ENCODE data around the gene NUDT4.
"Not testable (repeated sequence)": the region's sequence is repeated elsewhere in the genome, so short reads cannot be mapped to it uniquely, and the experiment has no call there.

DNA sequence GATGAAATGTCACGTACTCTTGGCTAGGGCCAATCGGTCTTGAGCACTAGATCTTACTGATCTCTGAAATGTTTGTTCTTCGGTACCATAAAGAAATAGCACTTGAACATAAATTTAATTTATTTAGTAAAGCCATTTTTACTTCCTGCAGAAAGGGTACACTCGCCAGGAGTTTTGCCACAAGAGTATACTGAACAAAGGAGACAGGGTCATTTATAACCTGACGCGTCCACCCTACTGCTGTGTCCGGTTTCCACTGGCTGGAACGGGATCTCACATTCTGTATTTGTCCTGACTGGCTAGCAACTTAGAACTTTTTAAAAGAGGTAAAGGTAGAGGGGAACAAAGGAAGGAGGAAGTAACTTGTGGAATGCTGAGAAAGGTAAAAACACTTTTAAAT is 34.7 kb downstream of the NUDT4 start:
- not testable (repeated sequence) for TF ChIP-seq ARID3A (IDR thresholded peaks at IDR 0.05; ENCODE audit: low read depth, low read length); PAX8 (CRISPR knock-in tag; IDR thresholded peaks at IDR 0.05; ENCODE audit: borderline replicate concordance); IKZF4 (CRISPR knock-in tag; IDR thresholded peaks at IDR 0.05; ENCODE audit: borderline replicate concordance, low read depth, not compliant biosample characterization); NFRKB (IDR thresholded peaks at IDR 0.05)
- TF ChIP-seq, protein P1, sequence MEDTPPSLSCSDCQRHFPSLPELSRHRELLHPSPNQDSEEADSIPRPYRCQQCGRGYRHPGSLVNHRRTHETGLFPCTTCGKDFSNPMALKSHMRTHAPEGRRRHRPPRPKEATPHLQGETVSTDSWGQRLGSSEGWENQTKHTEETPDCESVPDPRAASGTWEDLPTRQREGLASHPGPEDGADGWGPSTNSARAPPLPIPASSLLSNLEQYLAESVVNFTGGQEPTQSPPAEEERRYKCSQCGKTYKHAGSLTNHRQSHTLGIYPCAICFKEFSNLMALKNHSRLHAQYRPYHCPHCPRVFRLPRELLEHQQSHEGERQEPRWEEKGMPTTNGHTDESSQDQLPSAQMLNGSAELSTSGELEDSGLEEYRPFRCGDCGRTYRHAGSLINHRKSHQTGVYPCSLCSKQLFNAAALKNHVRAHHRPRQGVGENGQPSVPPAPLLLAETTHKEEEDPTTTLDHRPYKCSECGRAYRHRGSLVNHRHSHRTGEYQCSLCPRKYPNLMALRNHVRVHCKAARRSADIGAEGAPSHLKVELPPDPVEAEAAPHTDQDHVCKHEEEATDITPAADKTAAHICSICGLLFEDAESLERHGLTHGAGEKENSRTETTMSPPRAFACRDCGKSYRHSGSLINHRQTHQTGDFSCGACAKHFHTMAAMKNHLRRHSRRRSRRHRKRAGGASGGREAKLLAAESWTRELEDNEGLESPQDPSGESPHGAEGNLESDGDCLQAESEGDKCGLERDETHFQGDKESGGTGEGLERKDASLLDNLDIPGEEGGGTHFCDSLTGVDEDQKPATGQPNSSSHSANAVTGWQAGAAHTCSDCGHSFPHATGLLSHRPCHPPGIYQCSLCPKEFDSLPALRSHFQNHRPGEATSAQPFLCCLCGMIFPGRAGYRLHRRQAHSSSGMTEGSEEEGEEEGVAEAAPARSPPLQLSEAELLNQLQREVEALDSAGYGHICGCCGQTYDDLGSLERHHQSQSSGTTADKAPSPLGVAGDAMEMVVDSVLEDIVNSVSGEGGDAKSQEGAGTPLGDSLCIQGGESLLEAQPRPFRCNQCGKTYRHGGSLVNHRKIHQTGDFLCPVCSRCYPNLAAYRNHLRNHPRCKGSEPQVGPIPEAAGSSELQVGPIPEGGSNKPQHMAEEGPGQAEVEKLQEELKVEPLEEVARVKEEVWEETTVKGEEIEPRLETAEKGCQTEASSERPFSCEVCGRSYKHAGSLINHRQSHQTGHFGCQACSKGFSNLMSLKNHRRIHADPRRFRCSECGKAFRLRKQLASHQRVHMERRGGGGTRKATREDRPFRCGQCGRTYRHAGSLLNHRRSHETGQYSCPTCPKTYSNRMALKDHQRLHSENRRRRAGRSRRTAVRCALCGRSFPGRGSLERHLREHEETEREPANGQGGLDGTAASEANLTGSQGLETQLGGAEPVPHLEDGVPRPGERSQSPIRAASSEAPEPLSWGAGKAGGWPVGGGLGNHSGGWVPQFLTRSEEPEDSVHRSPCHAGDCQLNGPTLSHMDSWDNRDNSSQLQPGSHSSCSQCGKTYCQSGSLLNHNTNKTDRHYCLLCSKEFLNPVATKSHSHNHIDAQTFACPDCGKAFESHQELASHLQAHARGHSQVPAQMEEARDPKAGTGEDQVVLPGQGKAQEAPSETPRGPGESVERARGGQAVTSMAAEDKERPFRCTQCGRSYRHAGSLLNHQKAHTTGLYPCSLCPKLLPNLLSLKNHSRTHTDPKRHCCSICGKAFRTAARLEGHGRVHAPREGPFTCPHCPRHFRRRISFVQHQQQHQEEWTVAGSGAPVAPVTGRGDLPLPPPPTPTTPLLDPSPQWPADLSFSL (CRISPR knock-in tag; IDR thresholded peaks at IDR 0.05): not testable (repeated sequence)

Data from HepG2 (cell line).